DMS153 treated with DMSO at 0.1 percent for 48 hours (cell line): ENCODE data around the gene CRTC3.
"Not testable (repeated sequence)": the region's sequence is repeated elsewhere in the genome, so short reads cannot be mapped to it uniquely, and the experiment has no call there.

Experiments
- DNase-seq: peaks from one replicate; lab custom pipeline; 2025; ENCODE audit not compliant: unreplicated experiment; lab: John Stamatoyannopoulos, UW

The CRTC3 gene

DNA sequence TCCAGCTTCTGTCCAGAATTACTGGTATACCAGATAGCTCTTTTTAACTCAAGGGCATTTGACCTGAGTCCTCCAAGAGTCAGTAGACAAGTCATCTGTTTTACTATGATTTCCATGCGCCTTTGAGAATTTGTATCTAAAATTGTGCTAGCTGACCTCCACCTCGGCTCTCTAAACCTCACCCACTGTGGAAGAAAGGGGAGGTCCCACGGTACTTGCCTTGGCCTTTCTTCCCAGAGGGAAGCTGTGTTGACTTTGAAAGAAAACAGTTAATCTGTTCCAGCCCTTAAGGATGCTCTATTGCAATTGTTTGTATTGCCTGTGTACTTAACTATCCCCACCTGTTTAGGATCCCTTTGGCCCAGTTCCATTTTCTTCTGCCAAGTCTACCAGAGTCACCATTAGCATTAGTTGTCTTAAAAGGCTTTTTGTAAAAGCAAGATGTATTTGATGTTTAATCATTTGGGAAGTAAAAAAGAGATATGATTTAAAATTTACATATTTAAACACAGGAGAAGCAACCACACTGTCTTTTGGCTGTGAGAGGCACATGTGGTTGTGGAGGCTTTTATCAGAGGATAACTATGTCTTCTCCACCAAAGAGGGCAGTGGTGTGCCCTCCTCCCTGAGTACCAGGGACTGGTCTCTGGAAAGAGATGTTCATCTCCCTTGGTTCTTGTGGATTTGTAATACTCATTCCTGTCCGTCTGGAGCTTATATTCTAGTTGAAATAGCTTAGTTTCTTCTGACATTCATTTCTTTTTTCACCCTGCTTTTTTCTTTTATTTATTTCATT lies 88.8 kb downstream of the CRTC3 start:
- DNase-seq: no peak

DNA sequence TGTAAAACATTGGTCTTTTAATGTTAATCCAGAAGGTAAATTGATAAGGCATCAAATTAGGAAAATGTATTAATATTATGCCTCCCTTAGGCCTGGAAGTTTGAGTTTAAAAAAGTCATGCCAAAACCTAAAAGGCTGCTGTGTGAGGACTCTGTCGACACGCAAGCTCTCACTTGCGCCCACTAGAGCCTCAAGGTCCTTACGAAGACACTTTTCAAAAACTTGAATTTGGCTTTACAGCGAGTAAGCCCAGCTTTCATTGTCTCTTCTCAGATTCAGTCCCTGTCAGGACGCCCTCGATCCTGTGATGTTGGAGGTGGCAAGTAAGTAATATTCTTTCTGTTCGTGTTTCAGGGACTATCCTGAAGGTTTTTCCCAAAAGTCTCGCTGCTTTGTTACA lies 89.7 kb downstream of the CRTC3 start:
- no peak for DNase-seq

DNA sequence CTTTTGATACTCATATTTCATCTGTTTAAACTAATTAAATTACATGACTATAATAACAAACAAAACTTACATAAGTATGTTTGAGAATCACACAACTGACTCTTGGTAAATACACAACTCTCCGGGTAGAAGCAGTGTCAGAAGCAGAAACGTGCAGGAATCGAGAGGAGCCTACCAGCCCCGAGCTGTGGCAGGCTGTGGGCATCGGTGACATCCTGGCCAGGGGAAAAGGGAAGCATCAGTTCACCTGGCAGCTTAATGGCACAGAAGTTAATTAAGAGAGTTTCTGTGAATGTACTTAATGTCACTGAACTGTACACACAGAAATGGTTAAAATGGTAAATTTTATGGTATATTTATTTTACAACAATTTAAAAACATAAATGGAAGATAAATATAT lies 90.2 kb downstream of the CRTC3 start:
- DNase-seq: no peak

DNA sequence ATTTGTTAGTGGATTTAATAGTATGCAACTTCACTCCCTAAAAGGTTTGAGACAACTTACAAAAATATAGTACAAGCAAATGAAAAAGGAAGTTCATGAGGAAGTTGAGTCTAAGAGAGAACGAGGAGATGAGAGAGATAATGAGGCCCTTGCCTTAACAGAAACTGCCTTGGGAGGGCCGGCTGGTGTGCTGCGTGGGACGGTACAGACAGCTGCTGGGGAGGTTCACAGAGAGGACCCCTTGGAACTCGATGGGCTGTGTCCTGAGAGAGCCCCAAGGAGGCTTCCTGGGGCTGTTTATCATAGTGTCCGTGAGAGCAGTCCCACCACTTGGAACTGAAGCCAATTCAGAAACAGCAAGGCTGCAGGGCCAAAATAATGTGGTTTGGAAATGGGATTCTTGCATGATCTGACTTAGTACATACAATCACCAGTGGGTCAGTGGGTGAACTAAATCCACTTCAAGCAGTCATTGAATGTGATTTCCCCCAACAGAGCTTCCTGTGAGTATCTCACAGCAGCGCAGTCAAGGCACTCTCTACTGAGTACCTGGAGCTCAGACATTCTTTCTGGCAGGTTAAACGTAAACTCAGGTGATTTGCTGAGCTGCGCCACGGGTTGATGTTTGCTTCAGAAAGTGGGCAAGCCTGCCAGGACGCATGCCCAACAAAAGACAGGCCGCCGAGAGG lies 90.8 kb downstream of the CRTC3 start:
- DNase-seq: no peak

DNA sequence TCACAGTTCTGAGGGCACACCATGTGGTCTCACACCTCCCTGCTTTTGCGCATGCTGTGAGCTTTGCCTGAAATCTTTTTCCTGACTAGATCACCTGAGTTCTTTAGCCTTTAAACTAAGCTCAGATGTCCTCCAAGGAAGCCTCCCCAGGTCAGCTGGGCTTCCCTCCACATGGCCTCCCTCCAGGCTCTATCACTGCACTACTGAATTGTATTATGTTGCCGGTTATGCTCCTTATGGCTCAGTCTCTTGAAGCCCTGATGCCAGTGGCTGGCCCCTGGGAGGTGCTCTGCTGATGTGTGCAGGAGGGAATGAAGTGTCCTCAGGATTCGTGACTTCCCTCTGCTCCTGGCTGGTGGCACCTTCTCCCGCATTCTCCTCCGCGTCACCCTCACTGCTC lies 94.1 kb downstream of the CRTC3 start:
- DNase-seq: no peak

DNA sequence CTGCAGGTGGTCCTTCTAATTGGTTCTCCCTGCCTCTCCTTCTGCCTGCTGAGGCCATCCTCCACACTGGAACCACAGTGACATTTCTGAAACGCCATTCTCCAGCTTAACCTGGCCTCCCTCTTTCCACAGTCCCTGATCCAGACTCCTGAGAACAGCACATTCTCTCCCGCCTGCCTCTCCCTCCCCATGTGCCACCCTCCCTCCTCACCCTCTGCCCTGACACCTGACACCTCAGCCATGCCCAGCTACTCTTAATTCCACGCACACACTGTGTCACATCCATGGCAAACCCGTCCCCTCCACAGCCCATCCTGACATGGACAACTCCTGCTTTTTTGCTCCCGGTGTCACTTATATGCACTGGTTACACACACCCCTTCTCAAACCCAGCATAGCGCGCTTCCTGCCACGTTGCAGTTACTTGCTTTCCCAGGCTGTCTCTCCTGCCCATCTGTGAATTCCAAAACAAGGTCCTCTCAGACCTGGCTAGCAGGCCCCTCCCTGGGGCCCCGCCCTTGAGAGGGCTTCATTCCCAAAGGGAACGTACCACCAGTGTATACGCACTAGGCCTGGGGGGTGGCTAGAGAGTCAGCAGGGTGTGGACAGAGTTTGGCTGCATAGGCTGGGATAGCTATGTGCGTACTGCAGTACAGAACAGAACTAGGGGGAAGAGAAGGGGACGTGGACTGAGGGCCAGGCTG lies 94.7 kb downstream of the CRTC3 start:
- no peak for DNase-seq

DNA sequence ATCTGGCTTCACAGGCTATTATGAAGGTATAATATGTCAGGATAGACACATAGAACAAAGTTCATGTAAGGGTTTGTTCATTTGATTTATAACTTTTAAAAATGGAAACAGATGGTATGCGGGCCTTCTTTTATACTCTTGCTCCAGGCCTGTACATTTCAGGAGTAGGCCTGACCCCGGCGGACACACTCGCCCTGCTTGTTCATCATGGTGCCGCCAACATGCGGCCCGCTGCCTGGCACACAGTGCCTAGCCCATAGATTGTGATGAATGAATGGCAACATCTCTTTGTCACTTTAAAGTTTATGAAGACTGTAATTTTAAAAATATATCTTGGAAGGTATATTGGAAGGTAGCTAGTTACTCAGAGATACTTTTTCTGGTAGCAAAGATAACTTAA lies 95.3 kb downstream of the CRTC3 start:
- DNase-seq: no peak

DNA sequence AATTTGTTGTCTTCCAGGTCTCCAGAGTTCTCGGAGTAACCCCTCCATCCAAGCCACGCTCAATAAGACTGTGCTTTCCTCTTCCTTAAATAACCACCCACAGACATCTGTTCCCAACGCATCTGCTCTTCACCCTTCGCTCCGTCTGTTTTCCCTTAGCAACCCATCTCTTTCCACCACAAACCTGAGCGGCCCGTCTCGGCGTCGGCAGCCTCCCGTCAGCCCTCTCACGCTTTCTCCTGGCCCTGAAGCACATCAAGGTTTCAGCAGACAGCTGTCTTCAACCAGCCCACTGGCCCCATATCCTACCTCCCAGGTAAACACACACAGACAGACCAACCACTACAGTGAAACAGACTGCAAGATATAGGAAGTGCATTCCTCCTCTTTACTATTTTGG lies 99.5 kb downstream of the CRTC3 start:
- no peak for DNase-seq

DNA sequence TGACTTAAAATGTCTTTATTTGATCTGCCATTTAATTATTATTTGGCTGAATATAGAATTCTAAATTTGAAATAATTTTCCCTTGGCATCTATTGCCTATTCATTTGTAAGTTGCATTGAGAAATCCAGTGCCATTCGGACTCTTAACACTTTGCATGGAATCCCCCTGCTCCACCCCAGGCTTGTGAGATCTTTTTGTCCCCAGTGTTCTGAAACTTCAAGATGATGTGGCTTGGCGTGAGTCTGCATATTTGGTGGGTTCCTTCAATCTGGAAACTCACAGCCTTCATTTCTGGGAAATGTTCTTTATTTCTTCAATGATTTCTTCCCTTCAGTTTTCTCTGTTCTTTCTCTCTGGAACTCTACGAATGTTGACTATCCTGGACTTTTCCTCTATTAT lies 103.6 kb downstream of the CRTC3 start:
- DNase-seq: no peak

DNA sequence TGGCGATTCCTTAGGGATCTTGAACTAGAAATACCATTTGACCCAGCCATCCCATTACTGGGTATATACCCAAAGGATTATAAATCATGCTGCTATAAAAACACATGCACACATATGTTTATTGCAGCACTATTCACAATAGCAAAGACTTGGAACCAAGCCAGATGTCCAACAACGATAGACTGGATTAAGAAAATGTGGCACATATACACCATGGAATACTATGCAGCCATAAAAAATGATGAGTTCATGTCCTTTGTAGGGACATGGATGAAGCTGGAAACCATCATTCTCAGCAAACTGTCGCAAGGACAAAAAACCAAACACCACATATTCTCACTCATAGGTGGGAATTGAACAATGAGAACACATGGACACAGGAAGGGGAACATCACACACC lies 107.3 kb downstream of the CRTC3 start:
- DNase-seq: not testable (repeated sequence)

DNA sequence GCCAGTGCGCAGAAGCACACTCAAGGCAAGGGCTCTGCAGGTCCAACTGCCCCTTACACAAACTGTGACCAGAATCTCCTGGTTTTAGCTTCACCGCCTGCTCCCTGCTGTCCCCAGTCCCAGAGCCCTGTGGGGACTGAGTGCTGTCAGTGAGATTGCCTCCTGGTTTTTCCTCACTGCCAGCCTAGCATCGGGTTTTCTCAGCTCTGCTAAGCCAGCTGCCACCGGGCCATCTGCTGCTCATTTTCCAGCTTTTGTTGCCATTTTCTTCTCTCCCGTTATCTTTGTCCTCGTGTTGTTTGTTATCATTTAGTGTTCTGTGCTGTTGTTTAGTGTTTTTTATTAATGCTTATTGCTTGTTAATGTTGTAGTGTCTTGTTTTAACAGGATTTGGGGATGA lies 108.0 kb downstream of the CRTC3 start:
- DNase-seq: no peak

DNA sequence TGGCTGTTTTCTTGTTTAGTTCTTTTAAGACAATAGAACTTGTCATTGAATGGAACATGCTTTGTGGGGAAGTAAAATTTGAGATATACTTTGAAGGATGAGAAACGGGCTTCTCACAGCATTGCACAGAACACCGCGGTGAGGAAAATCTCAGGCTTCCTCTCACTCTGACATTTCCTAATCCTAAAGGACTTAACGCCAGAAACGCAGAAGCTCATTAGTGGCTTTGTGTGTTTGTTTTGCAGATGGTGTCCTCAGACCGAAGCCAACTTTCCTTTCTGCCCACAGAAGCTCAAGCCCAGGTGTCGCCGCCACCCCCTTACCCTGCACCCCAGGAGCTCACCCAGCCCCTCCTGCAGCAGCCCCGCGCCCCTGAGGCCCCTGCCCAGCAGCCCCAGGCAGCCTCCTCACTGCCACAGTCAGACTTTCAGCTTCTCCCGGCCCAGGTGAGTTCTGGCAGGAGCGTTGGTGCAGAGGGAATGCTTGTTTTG lies 108.5 kb downstream of the CRTC3 start:
- DNase-seq: no peak

DNA sequence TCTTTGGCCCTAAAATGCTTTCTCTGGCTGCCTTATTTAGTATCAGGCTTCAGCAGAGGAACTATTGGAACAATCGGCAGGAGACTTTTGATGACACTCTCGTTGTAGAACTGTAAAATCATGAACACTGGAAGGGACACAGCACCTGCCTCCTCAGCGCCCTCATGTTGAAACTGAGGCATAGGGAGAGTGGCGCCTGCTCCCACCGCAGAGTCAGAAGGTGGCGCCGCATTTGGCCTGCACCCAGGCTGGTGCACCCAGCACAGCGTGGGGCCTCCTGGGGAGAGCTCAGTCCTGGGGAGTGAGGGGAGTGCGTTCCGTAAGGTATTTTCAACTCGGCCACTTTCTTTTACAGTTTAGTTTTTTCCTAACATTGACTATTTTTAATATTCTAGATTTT lies 109.2 kb downstream of the CRTC3 start:
- DNase-seq: no peak

DNA sequence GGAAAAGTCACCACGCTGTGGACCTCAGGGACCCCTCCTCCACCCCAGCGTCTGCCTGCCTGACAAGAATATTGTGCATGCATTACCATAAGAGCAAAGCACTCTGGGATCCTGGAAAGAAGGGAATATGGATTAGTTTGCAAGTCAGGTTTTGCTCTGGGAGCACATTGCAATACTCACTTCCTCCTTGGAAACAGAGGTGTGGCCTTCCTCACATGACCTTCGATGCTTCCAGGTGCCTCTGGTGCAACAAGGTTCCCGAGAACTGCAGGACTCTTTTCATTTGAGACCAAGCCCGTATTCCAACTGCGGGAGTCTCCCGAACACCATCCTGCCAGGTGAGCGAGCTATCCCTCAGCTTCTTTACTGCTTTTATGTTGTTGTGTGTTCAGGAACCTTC lies 111.1 kb downstream of the CRTC3 start:
- DNase-seq: no peak

DNA sequence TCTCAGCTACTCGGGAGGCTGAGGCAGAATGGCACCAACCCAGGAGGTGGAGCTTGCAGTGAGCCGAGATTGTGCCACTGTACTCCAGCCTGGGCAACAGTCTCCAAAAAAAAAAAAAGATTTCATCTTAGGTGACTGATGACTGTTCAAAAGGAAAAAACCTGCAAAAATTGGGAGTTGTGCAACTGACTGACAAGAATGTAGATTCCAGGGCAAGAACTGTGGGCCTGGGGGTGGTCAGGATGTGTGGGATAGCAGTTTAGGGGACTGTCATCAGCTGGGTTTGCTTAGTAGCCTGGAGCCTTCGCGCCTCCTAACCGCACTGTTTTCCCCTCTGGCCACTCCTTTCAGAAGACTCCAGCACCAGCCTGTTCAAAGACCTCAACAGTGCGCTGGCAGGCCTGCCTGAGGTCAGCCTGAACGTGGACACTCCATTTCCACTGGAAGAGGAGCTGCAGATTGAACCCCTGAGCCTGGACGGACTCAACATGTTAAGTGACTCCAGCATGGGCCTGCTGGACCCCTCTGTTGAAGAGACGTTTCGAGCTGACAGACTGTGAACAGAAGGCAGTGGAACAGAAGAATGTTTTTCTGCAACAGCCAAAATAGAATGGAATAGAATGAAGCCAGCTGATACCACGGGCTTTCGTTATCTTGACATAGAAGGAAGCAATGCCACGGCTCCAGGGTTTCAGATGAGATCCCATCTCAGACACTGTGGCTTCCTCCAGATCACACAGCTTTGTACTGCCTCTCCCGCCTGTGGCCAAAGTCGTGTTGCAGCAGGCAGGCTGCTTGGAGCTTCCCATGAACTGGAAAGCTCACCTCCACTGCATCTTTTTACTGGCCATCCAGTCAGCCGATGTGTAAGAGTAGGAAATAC lies 112.1 kb downstream of the CRTC3 start:
- DNase-seq: no peak

DNA sequence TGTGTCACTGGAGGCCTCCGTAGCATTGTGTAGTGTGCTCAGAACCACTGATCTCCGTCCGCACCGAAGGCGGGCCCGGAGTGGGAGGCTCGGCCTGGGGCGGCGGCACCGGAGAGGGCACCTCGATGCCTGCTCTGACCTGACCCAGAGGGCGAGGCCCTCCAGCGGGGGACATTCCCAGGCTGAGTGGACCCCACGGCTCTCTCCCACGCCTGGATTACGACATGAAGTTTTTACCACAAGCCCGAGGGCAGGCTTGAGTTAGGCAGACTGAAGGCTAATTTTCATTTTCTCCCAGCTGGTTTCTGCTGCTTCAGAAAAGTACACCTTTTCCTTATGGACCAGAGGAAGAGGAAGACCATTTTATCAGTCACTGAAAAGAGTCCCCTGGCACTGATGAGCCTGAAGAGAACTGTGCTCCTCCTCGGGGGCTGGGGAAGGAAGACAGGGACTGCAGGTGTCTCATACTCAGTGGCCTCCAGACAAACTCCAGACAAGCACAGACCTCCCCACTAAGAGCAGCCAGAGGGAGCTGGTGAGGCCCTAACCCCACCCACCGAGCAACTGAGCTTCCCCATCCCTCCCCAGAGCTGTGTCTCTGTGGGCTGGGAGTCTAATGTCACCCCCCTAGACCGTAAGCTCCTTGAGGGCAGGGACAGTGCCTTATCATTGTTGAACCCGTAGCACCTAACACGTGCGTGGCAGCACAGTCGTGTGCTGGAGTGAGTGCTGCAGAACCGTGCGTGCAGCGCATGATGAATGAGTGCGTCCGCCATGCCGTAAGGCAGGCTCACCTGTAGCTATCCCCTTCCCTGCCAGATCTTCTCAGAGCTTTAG lies 113.0 kb downstream of the CRTC3 start:
- DNase-seq: no peak

DNA sequence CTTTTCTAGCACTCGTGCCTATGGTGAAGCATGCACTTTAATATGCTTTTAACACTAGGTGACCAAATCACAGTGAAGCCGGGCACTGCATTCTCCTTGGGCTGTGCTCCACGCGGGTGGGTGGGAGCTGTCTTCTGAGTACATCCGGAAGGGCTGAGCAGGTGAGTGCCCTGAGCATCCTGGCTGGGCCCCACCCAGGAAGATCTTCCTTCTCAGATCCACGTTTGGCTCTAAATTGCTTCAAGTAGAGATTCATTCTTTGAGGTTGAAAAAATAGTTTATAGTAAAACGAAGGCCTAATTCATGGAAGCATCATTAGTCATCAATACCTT lies 113.5 kb downstream of the CRTC3 start:
- DNase-seq: no peak

DNA sequence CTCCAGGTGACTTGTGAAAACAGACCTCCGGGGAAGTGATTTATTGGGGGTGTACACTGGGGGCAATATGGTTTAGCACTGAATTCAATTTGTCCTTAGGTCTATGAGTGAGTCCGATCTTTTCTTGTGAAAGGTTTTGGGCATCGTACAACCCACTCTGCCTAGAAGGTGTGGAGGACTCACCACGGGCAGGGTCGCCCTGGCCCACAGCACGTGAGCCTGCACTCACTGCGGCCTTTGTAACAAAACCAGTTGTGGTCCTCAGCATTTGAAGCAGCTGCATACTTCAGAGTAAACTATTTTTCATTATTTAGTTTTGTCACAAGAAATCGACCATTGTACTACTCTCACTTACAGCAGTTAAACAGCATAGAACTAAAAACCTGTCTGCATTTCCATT lies 114.8 kb downstream of the CRTC3 start:
- no peak for DNase-seq

DNA sequence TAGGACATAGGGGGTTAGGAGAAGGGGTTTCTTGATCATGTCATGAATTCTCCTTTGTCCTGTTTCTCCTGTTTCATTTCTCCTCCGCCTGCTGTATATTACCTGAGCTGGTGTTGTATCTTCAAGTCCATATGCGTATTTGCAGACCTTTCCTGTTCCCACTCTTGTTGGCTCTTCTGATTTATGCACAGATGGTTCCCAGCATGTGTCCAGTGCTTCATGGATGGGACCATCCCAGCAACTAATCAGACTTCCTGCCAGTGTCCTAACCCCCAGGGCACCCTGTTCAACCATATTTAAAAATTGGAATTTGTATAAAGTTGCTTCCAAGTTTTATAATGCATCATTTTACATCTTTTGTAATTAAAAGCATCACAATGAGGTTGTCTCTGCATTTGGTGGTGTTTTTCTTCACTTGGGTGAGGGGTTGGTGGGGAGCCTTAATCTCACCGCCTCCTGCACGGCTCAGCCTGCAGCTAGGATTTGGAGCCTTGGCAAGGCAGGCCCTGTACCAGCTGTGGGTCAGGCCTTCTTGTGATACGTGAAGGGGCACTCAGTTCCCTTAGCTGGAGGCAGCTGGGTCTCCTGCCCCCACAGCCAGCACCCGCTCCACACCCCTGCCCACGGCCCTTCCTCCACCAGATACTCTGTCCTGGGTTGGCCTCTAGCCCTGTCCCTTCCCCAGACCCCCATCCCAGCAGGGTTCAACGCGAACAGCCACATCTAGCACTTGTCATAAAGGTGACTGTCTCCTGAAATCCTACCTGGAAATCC lies 115.4 kb downstream of the CRTC3 start:
- DNase-seq: no peak
